ENCODE measurements around the gene SGCE. TPM values are rescaled to one million over a fixed set of nuclear protein-coding genes. Genes with fewer than 3 reads are reported as not detected.

The SGCE gene
- total and polyA plus RNA-seq, 3 experiments from 2014 or later: 0.70 to 2.2 (median 0.82) TPM

DNA sequence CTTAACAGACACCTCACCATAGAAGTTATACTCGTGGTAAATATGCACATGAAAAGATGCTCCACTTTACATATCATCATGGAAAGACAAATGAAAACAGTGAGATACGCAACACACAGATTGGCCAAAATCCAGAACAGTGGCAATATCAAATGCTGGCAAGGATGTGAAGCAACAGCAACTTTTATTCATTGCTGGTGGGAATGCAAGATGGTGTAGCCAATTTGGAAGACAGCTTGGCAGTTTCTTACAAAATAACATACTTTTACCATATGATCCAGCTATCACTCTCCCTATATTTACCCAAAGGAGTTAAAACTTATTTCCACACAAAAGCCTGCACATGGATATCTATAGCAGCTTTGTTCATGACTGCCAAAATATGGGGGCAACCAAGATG is 46.4 kb downstream of the SGCE start:
- H3K27me3 Mint-ChIP-seq: peaks cover 4 to 16% of the 10 kb centered on the region in 2 donors
- no peaks in the 10 kb centered on the region for H3K9me3 ChIP-seq (ENCODE audit: low read length)
- POLR2A ChIA-PET: no interaction called here
- CTCF ChIA-PET: no interaction called here
- H3K9me3 Mint-ChIP-seq: peaks cover 7 to 38% (median 17%) of the 10 kb centered on the region in 5 donors
- no peaks in the 10 kb centered on the region for H3K27me3 ChIP-seq (ENCODE audit: insufficient read depth, low read length, poor library complexity, severe bottlenecking)
- no peak overlapping the region for H3K27ac Mint-ChIP-seq
- no peak overlapping the region for H3K4me3 ChIP-seq (ENCODE audit: low read length)
- H3K4me3 Mint-ChIP-seq: no peak overlapping the region
- H3K36me3 ChIP-seq (ENCODE audit: insufficient read depth, low read length): no peaks in the 10 kb centered on the region
- no peaks in the 10 kb centered on the region for H3K4me1 ChIP-seq (ENCODE audit: insufficient read depth, low read length)
- DNase-seq: no peak
- no peaks in the 10 kb centered on the region for H3K36me3 Mint-ChIP-seq
- H3K27ac ChIP-seq (ENCODE audit: low read depth, low read length): no peak overlapping the region
- H3K4me1 Mint-ChIP-seq: no peaks in the 10 kb centered on the region

- CTCF ChIA-PET: no interaction called here
- Histone ChIP-seq H3K36me3 (ENCODE audit: insufficient read depth, low read length) (no peaks in the 10 kb centered on the region), H3K4me1 (ENCODE audit: insufficient read depth, low read length) (no peaks in the 10 kb centered on the region), H3K9me3 (ENCODE audit: low read length) (no peaks in the 10 kb centered on the region), H3K4me3 (ENCODE audit: low read length) (no peak overlapping the region), H3K27ac (ENCODE audit: low read depth, low read length) (no peak overlapping the region), H3K27me3 (ENCODE audit: insufficient read depth, low read length, poor library complexity, severe bottlenecking) (no peaks in the 10 kb centered on the region)
- Mint-ChIP-seq H3K9me3 (peaks cover 6 to 33% (median 14%) of the 10 kb centered on the region in 5 donors), H3K27ac (no peak overlapping the region), H3K4me3 (no peak overlapping the region), H3K36me3 (no peaks in the 10 kb centered on the region), H3K4me1 (no peaks in the 10 kb centered on the region), H3K27me3 (peaks cover 3 to 15% of the 10 kb centered on the region in 2 donors)
- POLR2A ChIA-PET: no interaction called here
- no peak for DNase-seq
Measured at GRCh38 chr7:94605031-94605430, 50.9 kb downstream of the SGCE start.

GRCh38 chr7:94602181-94602580 is 53.8 kb downstream of the SGCE start:
- Mint-ChIP-seq H3K4me3 (no peak overlapping the region), H3K9me3 (peaks cover 3 to 12% (median 8%) of the 10 kb centered on the region in 5 donors), H3K27me3 (peaks cover 3 to 7% of the 10 kb centered on the region in 2 donors), H3K4me1 (no peaks in the 10 kb centered on the region), H3K27ac (no peak overlapping the region), H3K36me3 (peaks cover 0 to 2% (median 0%) of the 10 kb centered on the region in 3 donors)
- no peaks in the 10 kb centered on the region for H3K36me3 ChIP-seq (ENCODE audit: insufficient read depth, low read length)
- POLR2A ChIA-PET: no interaction called here
- no peaks in the 10 kb centered on the region for H3K9me3 ChIP-seq (ENCODE audit: low read length)
- H3K4me1 ChIP-seq (ENCODE audit: insufficient read depth, low read length): no peaks in the 10 kb centered on the region
- no peak overlapping the region for H3K4me3 ChIP-seq (ENCODE audit: low read length)
- no peak overlapping the region for H3K27ac ChIP-seq (ENCODE audit: low read depth, low read length)
- no peak for DNase-seq
- no peaks in the 10 kb centered on the region for H3K27me3 ChIP-seq (ENCODE audit: insufficient read depth, low read length, poor library complexity, severe bottlenecking)
- CTCF ChIA-PET: no interaction called here

DNA sequence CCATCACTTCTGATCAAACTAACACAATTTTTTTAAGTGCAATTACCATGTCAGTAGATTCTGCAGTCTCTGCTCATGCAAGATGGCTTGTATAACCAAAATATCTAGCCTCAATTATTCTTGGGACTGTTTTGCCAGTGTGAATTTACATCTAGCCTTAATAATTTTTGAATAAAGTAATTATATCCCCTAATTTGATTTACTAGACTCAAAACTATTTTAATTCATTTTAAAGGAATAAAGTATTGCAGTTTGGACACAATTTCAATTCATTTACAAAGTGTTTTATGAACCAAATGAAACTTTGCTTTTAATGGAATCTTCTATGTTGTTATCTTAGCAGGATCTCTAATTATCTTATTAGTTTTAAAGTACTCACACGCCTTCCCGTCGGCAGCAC is 55.7 kb downstream of the SGCE start:
- POLR2A ChIA-PET: no interaction called here
- Histone ChIP-seq H3K36me3 (ENCODE audit: insufficient read depth, low read length) (no peaks in the 10 kb centered on the region), H3K4me3 (ENCODE audit: low read length) (no peak overlapping the region), H3K9me3 (ENCODE audit: low read length) (no peaks in the 10 kb centered on the region), H3K4me1 (ENCODE audit: insufficient read depth, low read length) (no peaks in the 10 kb centered on the region), H3K27me3 (ENCODE audit: insufficient read depth, low read length, poor library complexity, severe bottlenecking) (no peaks in the 10 kb centered on the region), H3K27ac (ENCODE audit: low read depth, low read length) (no peak overlapping the region)
- H3K4me1 Mint-ChIP-seq: no peaks in the 10 kb centered on the region
- no peak overlapping the region for H3K27ac Mint-ChIP-seq
- H3K9me3 Mint-ChIP-seq: no peaks in the 10 kb centered on the region
- CTCF ChIA-PET: no interaction called here
- no peak for DNase-seq
- peaks cover 0 to 2% (median 0%) of the 10 kb centered on the region in 3 donors for H3K36me3 Mint-ChIP-seq
- H3K27me3 Mint-ChIP-seq: peaks cover 2 to 4% of the 10 kb centered on the region in 2 donors
- H3K4me3 Mint-ChIP-seq: no peak overlapping the region

- no peak overlapping the region for H3K27ac Mint-ChIP-seq
- CTCF ChIA-PET: no interaction called here
- H3K9me3 Mint-ChIP-seq: no peaks in the 10 kb centered on the region
Measured at GRCh38 chr7:94595717-94596116, 60.2 kb downstream of the SGCE start.

GRCh38 chr7:94594882-94595281 is 61.1 kb downstream of the SGCE start:
- POLR2A ChIA-PET: no interaction called here
- no peak overlapping the region for H3K27ac Mint-ChIP-seq
- no peaks in the 10 kb centered on the region for H3K27me3 Mint-ChIP-seq
- no peak for DNase-seq
- no peak overlapping the region for H3K4me3 Mint-ChIP-seq
- Histone ChIP-seq H3K4me1 (ENCODE audit: insufficient read depth, low read length) (no peaks in the 10 kb centered on the region), H3K4me3 (ENCODE audit: low read length) (no peak overlapping the region), H3K9me3 (ENCODE audit: low read length) (no peaks in the 10 kb centered on the region), H3K27ac (ENCODE audit: low read depth, low read length) (no peak overlapping the region), H3K36me3 (ENCODE audit: insufficient read depth, low read length) (no peaks in the 10 kb centered on the region), H3K27me3 (ENCODE audit: insufficient read depth, low read length, poor library complexity, severe bottlenecking) (no peaks in the 10 kb centered on the region)
- CTCF ChIA-PET: no interaction called here
- no peaks in the 10 kb centered on the region for H3K9me3 Mint-ChIP-seq
- no peaks in the 10 kb centered on the region for H3K4me1 Mint-ChIP-seq
- peaks cover 0 to 3% (median 0%) of the 10 kb centered on the region in 3 donors for H3K36me3 Mint-ChIP-seq

More at GRCh38 chr7:94595717-94596116, 60.2 kb downstream of the SGCE start:
- no peak overlapping the region for H3K27ac ChIP-seq (ENCODE audit: low read depth, low read length)
- no peaks in the 10 kb centered on the region for H3K4me1 ChIP-seq (ENCODE audit: insufficient read depth, low read length)
- no peaks in the 10 kb centered on the region for H3K27me3 ChIP-seq (ENCODE audit: insufficient read depth, low read length, poor library complexity, severe bottlenecking)
- no peak for DNase-seq
- no peaks in the 10 kb centered on the region for H3K36me3 ChIP-seq (ENCODE audit: insufficient read depth, low read length)
- H3K4me3 ChIP-seq (ENCODE audit: low read length): no peak overlapping the region
- H3K9me3 ChIP-seq (ENCODE audit: low read length): no peaks in the 10 kb centered on the region
- POLR2A ChIA-PET: no interaction called here
- Mint-ChIP-seq H3K4me3 (no peak overlapping the region), H3K4me1 (no peaks in the 10 kb centered on the region), H3K36me3 (peaks cover 0 to 2% (median 0%) of the 10 kb centered on the region in 3 donors), H3K27me3 (no peaks in the 10 kb centered on the region)

DNA sequence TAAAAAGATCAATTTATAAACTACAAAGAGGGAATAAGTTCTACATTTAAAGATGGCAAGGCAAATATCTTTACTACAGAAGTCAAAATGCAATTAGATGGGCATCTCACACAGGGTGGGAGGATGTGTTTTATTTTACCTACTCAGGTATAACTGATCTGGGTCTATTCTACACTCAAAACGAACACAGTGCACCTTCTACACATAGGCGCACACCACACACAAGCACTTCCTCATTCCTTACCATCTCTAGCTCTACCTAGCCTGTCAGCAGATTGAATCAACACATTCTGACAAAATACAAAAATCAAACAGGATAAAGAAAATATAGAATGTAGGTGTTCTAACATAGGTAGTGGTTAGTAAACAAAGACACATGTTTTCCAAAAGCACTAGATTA is 64.8 kb downstream of the SGCE start:
- POLR2A ChIA-PET: no interaction called here
- H3K4me3 Mint-ChIP-seq: no peak overlapping the region
- no peaks in the 10 kb centered on the region for H3K9me3 Mint-ChIP-seq
- DNase-seq: no peak
- CTCF ChIA-PET: no interaction called here
- no peaks in the 10 kb centered on the region for H3K27me3 Mint-ChIP-seq
- no peak overlapping the region for H3K27ac Mint-ChIP-seq
- no peak overlapping the region for H3K4me3 ChIP-seq (ENCODE audit: low read length)
- H3K27ac ChIP-seq (ENCODE audit: low read depth, low read length): no peak overlapping the region
- H3K4me1 ChIP-seq (ENCODE audit: insufficient read depth, low read length): no peaks in the 10 kb centered on the region
- no peaks in the 10 kb centered on the region for H3K9me3 ChIP-seq (ENCODE audit: low read length)
- H3K36me3 Mint-ChIP-seq: peaks cover 9 to 12% (median 10%) of the 10 kb centered on the region in 3 donors
- no peaks in the 10 kb centered on the region for H3K4me1 Mint-ChIP-seq
- H3K36me3 ChIP-seq (ENCODE audit: insufficient read depth, low read length): no peaks in the 10 kb centered on the region
- H3K27me3 ChIP-seq (ENCODE audit: insufficient read depth, low read length, poor library complexity, severe bottlenecking): no peaks in the 10 kb centered on the region

GRCh38 chr7:94590526-94591162 is 65.3 kb downstream of the SGCE start:
- peaks cover 9 to 12% (median 10%) of the 10 kb centered on the region in 3 donors for H3K36me3 Mint-ChIP-seq
- no peak overlapping the region for H3K27ac Mint-ChIP-seq
- no peaks in the 10 kb centered on the region for H3K36me3 ChIP-seq (ENCODE audit: insufficient read depth, low read length)
- no peak overlapping the region for H3K4me3 ChIP-seq (ENCODE audit: low read length)
- no peaks in the 10 kb centered on the region for H3K27me3 Mint-ChIP-seq
- no peaks in the 10 kb centered on the region for H3K9me3 ChIP-seq (ENCODE audit: low read length)
- H3K4me1 Mint-ChIP-seq: no peaks in the 10 kb centered on the region
- ChIA-PET POLR2A (no interaction called here), CTCF (no interaction called here)
- no peaks in the 10 kb centered on the region for H3K4me1 ChIP-seq (ENCODE audit: insufficient read depth, low read length)
- H3K27ac ChIP-seq (ENCODE audit: low read depth, low read length): no peak overlapping the region
- no peaks in the 10 kb centered on the region for H3K27me3 ChIP-seq (ENCODE audit: insufficient read depth, low read length, poor library complexity, severe bottlenecking)
- no peaks in the 10 kb centered on the region for H3K9me3 Mint-ChIP-seq
- no peak for DNase-seq
- no peak overlapping the region for H3K4me3 Mint-ChIP-seq
